Adipocyte (in vitro differentiated cells): ENCODE results near the gene SETMAR.

ENCODE experiments used
- DNase-seq: peaks from one replicate; pipeline ENCODE4 v3.0.0-alpha.2; 2015; ENCODE audit warnings: low read depth
- H3K27me3 ChIP-seq: replicated peaks from 2 replicates; pipeline ENCODE4 v1.7.0; 2013; ENCODE audit warnings: mild to moderate bottlenecking, low read length, moderate library complexity; ENCODE audit not compliant: control insufficient read depth, insufficient read depth
- H3K36me3 ChIP-seq: 2 replicates; pipeline ENCODE4 v1.7.0; 2013; ENCODE audit warnings: low read length, mild to moderate bottlenecking, moderate library complexity; ENCODE audit not compliant: control insufficient read depth, insufficient read depth, severe bottlenecking
- H3K4me1 ChIP-seq: 2 replicates; pipeline ENCODE4 v1.7.0; 2013; ENCODE audit warnings: mild to moderate bottlenecking, low read length, moderate library complexity; ENCODE audit not compliant: control insufficient read depth, insufficient read depth
- H3K4me3 ChIP-seq: 2 replicates; pipeline ENCODE4 v1.7.0; 2013; ENCODE audit warnings: mild to moderate bottlenecking, low read length, moderate library complexity
- H3K9ac ChIP-seq: 2 replicates; pipeline ENCODE4 v1.7.0; 2013; ENCODE audit warnings: mild to moderate bottlenecking, low read length, moderate library complexity
- H3K9me3 ChIP-seq: 2 replicates; pipeline ENCODE4 v1.7.0; 2013; ENCODE audit warnings: mild to moderate bottlenecking, low read length, moderate library complexity; ENCODE audit not compliant: control insufficient read depth

Gene SETMAR

DNA sequence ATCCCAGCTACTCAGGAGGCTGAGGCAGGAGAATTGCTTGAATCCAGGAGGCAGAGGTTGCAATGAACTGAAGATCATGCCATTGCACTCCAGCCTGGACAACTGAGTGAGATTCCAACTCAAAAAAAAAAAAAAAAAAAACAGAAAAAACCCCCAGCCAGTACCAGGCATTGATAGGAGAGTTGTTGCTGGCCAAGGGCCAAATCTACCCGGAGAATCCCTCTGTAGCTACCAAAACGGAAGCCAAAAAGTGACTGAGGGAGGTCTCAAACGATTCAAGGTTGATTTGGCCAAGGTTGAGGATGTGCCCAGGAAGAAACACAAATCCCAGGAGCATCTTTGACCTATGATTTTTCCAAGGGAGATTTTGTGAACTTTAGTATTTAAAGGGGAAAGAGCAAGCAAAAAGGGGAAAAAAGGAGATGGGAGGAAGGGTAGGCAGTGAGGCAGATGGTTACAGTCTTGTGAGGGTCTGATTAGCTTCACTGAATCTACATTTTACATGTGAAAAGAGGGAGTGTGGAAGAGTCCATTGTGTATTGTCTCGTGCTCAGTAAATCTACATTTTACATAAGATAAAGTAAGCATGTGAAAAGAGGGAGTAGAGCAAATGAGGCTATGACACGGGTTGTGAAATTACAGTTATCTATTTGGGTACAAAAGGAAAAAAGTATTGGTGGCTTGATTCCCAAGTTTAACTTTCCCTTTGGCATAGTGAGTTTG lies 32.8 kb downstream of the SETMAR start:
- no peaks in the 10 kb centered on the region for H3K27me3 ChIP-seq
- no peak for DNase-seq
- no peaks in the 10 kb centered on the region for H3K9me3 ChIP-seq
- H3K36me3 ChIP-seq = no peaks in the 10 kb centered on the region
- peaks cover 25% of the 10 kb centered on the region for H3K4me1 ChIP-seq
- no peak overlapping the region for H3K4me3 ChIP-seq
- no peak overlapping the region for H3K9ac ChIP-seq

- Histone ChIP-seq H3K9ac (peak overlapping the region; percentile 6), H3K9me3 (no peaks in the 10 kb centered on the region), H3K4me1 (peaks cover 28% of the 10 kb centered on the region), H3K36me3 (no peaks in the 10 kb centered on the region), H3K4me3 (no peak overlapping the region), H3K27me3 (no peaks in the 10 kb centered on the region)
- no peak for DNase-seq
These were observed 33.8 kb downstream of the SETMAR start for GRCh38 chr3:4336850-4337546.

GRCh38 chr3:4338751-4339150 lies 35.6 kb downstream of the SETMAR start:
- H3K27me3 ChIP-seq = no peaks in the 10 kb centered on the region
- no peak overlapping the region for H3K9ac ChIP-seq
- no peak for DNase-seq
- H3K4me1 ChIP-seq = peaks cover 39% of the 10 kb centered on the region
- no peaks in the 10 kb centered on the region for H3K36me3 ChIP-seq
- H3K9me3 ChIP-seq = no peaks in the 10 kb centered on the region
- no peak overlapping the region for H3K4me3 ChIP-seq

- Histone ChIP-seq H3K27me3 (no peaks in the 10 kb centered on the region), H3K36me3 (no peaks in the 10 kb centered on the region), H3K4me3 (no peak overlapping the region), H3K9ac (peak overlapping the region; percentile 49), H3K4me1 (peaks cover 39% of the 10 kb centered on the region), H3K9me3 (no peaks in the 10 kb centered on the region)
- DNase-seq = no peak
These were observed 36.9 kb downstream of the SETMAR start for GRCh38 chr3:4340077-4340410.

GRCh38 chr3:4340411-4341335 lies 37.5 kb downstream of the SETMAR start:
- Histone ChIP-seq H3K27me3 (no peaks in the 10 kb centered on the region), H3K36me3 (no peaks in the 10 kb centered on the region), H3K9me3 (no peaks in the 10 kb centered on the region), H3K4me3 (no peak overlapping the region), H3K4me1 (peaks cover 39% of the 10 kb centered on the region), H3K9ac (peak overlapping the region; percentile 49)
- no peak for DNase-seq

DNA sequence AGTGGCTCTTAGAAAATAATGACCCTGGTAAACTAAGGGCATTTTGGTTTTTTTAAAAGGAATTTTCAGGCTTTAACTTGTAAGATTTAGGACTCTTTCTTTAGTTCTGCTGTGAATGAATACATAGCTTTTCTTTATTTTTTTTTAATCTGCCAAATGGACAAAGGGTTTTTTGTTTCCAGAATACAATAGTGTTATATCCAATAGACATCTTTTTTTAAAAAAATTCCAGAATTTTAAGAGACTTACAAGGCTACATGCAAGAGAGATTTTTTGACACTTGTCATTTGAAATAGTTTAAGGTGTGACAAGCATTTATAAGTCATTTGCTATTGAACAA lies 38.1 kb downstream of the SETMAR start:
- DNase-seq = no peak
- Histone ChIP-seq H3K4me1 (peaks cover 34% of the 10 kb centered on the region), H3K9me3 (no peaks in the 10 kb centered on the region), H3K27me3 (no peaks in the 10 kb centered on the region), H3K36me3 (no peaks in the 10 kb centered on the region), H3K9ac (peak overlapping the region; percentile 18), H3K4me3 (no peak overlapping the region)

DNA sequence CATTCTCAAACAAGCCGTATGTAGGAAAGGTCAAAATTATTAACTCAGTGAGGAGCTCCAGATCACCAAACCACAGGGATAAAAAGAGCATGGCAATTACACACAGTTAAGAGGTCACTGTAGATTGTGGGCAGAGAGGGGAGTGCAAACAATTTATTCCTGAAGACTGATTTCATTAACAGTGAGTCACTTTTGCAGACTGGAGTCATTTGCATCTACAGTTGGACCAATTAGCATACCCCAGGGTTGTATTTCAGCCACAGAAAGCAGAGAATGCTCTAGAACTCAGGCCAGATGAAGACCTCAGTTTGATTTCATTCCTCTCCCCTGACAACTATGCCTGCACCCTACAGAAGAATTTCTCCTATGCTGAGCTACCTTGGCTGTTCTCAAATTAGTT lies 40.1 kb downstream of the SETMAR start:
- Histone ChIP-seq H3K4me1 (peaks cover 23% of the 10 kb centered on the region), H3K9ac (no peak overlapping the region), H3K4me3 (no peak overlapping the region), H3K9me3 (no peaks in the 10 kb centered on the region), H3K36me3 (no peaks in the 10 kb centered on the region), H3K27me3 (no peaks in the 10 kb centered on the region)
- peak; percentile 63 for DNase-seq

DNA sequence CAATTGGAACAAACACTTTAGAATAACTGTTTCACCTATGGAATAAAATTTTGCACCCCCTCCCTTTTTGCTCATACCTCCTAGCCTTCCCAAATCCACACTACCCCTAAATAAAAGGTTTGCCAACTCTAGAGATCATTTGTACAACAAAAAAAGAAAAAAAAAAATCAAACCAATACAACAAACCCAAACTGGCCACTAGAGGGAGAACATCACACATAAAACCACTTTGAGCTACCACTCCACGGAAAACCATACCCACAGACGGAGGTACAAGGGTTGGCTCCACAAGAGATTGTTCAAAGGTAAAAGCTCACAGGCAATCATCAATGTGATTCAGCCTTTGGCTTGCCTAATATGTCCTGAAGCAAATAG lies 47.6 kb downstream of the SETMAR start:
- H3K4me3 ChIP-seq = peak overlapping the region; percentile 80
- peak overlapping the region; percentile 86 for H3K9ac ChIP-seq
- no peaks in the 10 kb centered on the region for H3K9me3 ChIP-seq
- peaks cover 12% of the 10 kb centered on the region for H3K4me1 ChIP-seq
- H3K27me3 ChIP-seq = no peaks in the 10 kb centered on the region
- no peaks in the 10 kb centered on the region for H3K36me3 ChIP-seq
- DNase-seq = peak; percentile 88

DNA sequence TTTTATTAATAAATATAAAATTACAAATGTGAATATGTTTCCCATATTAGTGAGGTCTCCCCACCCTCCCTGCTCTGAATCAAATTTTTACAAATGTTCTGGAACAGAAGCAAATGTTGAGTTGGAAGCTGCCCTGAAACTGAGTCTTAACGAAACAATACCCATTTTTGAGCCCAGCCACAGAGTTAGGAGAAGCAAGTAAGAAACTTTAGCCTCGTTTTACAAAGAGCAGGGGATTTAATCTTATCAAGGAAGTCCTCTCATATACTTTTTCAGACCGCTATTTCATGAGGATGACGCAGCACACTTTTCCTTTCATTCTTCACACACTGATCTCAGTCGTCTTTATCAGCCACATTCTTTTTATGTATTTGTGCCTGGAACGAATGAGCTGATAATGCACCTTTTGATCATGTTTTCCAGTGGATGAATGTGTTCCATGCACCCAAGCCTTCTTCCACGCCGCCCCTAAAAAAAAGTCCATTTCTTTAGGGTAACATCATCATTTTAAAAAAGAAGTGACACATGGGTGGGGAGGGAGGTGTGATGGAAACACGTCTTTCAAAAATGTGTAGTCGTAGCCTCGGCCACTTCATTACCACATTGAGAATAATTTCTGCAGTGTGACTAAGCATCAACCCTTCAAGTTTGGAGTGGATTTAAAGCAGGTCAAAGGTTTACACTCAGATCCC lies 48.1 kb downstream of the SETMAR start:
- Histone ChIP-seq H3K27me3 (no peaks in the 10 kb centered on the region), H3K36me3 (no peaks in the 10 kb centered on the region), H3K4me3 (peak overlapping the region; percentile 80), H3K4me1 (peaks cover 12% of the 10 kb centered on the region), H3K9me3 (no peaks in the 10 kb centered on the region), H3K9ac (peak overlapping the region; percentile 86)
- DNase-seq = no peak

DNA sequence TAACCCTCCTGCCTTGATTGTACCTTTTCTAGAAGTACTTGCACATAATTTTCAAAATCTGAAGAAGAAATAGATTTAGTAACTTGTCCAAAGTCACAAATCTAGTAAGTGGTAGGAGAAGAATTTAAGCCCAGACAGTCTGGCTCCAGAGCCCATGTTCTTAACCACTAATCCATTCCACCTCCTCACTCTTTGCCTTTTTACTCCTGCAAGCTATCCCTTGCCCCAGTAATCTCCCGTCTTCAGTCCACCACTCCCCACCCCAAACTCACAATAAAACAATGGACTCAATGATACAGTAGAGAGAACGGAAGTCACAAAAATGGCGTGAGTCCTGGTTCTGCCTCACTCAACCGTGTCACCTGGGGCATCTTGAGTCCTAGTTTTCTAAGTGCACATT lies 48.7 kb downstream of the SETMAR start:
- DNase-seq = no peak
- Histone ChIP-seq H3K9ac (peak overlapping the region; percentile 86), H3K36me3 (no peaks in the 10 kb centered on the region), H3K9me3 (no peaks in the 10 kb centered on the region), H3K4me1 (peaks cover 12% of the 10 kb centered on the region), H3K4me3 (peak overlapping the region; percentile 80), H3K27me3 (no peaks in the 10 kb centered on the region)
